CD4-positive, alpha-beta T cell treated with Interleukin-21 for 1 hour (primary cell): ENCODE measurements around the gene RPL3.

Experiments used
- DNase-seq: peaks from one replicate; pipeline ENCODE4 v3.0.0-alpha.2; 2020

RPL3 gene

DNA sequence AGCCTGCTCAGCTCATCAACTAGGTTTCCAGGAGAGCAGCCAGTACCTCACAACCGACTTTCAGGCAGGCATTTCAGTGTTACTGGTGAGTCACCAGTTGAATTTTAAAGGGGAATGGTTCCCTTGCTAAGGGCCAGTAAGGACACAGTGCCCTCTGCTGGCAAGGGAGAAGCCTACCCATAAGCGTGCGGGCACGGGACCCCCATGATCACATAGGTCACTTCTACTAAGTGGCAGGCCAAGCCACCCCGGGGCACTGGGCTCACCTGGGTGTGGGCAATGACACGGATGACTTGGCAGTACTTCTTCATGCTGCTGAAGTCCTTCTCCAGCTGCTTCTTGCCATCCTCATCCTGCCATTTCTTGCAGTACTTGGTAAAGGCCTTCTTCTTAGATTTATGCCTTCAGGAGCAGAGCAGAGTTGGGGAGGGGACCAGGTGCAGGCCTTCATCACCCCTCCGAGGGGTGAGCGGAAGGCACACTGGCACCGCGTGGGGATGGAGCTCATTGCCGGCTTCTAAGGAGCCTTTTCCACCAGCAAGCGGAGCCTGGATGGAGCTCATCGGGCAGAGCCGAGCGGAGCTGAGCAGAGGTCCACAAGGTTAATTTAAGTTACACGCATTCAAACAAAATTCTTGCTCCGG, 2.9 kb downstream of the RPL3 start:
- peak; percentile 85 for DNase-seq

DNA sequence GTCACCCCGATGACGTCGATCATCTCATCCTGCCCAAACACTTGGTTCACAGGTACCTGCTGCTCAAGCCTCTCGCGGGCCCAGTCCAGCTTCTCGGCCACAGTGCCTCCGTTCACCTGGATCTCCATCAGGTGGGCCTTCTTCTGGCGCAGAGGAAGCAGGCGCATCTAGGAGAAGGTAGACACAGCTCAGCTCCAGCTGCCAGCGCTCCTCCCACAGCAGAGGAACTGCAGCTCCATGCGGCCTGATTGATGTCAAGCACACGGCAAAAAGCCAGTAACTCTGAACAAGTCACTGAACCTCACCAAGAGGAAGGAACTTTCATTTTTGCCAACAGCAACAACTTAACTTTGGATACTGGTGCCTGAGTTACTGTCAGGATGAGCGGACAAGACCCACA, 4.0 kb downstream of the RPL3 start:
- no peak for DNase-seq

DNA sequence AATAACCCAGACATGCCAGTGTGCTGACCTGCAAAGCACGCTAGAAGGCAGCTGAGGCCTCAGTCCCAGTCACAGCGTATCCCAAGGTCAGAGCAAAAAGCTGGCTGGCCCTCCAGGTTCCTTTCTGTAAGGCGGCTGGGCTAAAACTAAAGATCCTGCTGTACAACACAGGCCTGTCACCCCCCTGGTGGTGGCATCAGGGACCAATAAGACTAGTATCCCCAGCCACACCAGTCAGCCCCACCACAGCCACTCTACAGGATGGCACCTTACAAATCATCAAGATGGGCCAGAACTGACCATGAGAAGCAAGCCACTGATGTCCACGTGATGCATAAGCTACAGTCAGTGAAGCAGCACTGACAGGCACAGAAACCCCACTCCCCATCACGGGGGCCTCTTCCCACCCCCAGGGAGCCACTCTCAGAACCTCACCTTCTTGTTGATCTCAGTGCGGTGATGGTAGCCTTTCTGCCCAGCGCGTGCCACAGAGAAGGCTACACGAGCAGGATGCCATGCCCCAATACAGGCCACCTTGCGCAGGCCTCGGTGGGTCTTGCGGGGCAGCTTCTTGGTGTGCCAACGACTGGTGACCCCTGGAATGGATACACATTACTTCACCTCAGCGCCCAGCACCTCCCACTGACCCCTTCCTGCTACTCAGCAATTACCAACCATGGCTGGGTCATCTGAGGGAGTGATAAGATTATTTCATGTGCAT, 5.0 kb downstream of the RPL3 start:
- DNase-seq: no peak

DNA sequence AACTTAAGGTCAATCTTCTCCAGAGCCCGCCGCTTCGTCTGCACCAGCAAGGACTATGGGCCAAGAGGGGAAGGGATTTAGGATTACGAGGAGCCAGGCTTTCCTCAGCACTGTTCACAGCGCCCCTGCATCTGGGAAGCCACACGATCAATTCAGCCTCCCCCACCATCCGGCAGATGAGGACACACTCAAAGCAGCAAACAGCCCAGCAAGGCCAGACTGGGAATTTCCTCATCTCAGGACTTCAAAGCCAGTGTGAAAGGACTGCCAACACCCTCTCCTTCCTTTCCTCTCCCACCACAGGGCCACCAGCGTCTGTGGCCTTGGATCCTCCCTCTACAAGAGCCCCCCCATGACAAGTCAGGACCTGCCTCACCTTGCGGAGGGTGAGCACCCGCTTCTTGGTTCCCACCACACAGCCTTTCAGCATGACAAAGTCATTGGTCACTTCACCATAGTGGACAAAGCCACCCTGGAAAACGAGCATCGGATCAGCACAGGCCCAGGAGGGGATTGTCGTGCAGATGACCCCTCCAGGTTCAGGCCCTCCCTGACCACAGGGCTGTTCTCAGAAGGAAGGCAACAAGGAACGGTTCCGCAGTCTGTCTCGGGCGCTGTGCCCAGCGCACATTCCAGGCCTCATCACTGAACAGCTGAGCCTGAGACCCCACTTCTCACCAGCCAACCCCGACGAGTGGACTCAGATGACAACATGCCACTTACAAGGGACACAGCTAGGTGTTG, 6.0 kb downstream of the RPL3 start:
- no peak for DNase-seq

DNA sequence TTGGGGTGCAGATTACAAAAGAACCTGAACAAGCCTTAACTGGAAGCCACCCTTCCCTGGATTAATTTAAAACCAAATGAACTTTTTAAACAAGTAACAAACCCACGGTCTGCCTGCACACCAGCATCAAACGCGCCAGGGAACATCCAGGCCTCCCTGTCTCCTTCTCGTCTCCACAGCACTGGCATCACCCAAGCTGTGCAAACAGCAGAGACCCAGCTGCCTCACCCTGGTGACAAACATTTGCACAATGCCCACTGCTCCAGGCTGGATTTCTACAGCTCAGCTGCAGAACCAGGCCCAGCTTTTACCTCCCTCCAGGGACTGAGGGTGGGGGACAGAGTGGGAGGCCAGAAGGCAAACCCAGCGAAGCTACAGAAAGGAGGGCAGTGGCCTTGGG, 7.0 kb downstream of the RPL3 start:
- DNase-seq: no peak

DNA sequence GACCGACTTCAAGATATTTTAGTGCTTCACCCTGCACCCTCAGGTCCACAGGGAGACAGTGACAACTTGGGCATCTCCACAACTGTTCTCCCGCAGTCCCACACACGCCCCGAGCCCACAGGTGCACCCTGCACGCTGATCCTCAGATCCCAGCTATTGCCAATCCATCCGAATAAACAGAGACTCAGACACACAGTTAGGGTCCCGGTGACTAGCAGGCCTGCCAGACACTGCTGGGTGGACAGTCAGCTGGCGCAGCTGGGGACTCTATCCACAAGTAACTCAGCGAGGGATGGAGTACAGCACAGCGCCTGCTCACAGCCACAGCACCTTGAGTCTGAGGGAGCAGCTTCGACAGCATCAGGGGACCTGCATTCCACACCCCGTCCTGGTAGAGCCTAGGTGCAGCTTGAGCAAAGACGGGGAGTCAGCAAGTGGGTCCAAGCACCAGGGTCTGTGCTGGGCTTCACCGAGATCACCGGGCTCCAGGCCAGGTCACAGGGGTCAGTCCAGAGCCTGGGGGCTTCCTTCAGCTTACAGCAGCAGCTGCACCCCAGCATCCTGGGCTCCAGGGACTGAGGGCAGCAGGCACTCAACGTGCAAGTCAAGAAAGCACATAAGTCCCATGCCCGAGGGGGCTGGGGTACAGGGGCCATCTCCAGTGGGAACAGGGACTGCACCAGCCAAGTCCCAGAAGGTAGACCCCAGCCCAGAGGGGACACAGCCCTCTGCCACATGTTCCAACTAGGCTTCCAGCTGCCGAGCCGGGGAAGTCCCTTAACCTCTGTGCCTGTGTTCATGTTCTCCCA, 7.6 kb downstream of the RPL3 start:
- no peak for DNase-seq

DNA sequence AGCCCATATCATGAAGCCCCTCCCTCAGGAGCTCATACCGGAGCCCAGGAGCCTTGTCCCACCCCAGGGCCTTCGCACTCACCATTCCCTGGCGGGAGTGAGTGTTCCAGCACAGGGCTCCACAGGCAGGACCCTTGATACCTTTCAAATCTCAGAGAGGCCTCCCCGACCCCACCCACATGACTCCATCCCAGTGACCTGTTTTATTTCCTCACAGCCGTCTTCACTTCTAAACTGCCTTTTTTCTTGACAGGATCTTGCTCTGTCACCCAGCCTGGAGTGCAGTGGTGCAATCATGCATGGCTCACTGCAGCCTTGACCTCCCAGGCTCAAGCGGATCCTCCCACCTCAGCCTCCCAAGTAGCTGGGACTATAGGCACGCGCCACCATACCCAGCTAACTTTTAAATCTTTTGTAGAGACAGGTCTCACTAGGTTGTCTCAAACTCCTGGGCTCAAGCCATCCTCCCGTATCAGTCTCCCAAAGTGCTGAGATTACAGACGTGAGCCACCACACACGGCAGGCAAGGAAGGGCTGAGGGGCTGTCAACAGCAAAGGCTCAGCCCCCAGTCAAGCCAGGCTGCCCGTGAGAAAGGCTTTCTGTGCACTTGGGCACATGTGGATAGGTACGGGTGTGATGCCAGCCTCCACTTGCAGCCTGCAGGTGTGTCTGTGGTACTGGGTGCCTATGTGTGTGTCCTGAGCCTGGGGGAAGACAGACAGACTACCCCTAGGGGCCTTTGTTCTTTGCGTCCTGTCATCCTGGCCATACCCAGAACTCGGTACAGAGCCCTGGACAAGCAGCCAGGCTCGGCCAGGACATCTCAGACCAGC, 9.3 kb downstream of the RPL3 start:
- DNase-seq: no peak

DNA sequence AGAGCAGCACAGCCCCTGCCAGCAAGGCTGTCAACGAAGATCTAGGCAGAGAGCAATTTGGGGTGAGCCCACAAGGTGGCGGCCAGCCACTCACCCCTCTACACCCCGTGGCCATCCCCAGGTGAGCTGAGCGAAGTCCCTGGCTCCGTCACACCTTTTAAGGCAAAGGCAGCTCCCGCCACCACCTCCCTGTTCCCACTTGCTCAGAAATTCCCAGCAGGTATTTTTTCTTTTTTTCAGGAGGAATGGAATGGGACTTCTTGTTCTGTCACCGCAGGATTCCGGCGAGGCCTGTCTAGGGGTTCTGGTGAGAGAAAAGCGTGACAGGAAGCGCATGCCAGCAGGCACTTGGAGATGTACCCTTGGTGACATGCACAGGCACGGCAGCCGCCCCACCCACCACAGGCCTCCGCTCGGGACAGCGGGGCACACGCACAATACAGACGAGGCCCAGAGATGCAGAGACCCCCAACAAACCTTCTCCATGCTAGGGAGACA, 10.0 kb downstream of the RPL3 start:
- DNase-seq: no peak

DNA sequence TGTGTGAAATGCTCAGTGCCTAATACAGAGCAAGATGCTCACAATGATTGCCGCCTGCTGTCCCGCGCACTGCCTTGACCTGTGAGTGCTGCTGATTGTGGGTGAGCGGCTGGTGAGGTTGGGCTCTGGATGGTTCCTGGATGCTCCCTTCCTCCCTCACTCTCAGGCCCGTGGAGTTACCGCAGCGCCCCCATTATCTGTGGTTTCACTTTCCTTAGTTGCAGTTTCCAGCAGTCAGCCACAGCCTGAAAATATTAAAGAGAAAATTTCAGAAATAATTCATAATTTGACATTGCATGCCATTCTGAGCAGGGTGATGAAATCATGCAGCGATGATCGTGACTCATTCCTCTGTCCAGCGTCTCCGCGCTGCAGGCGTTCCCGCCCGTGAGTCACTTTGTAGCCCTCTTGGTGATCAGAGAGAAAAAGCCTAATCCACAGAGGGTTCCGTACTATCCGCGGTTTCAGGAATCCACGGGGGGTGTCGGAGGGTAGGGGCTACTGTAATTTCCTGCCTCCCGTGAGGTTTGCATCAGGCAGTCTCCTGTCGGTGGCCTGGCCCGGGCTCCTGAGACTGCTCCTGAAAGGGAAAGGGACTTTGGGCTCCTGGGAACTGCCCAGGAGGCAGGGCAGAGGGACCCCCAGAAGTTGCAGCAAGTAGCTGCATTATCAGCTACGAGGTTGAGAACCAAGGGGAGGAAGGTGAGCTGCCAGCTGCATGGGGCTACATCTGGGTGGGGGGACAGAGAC, 10.6 kb downstream of the RPL3 start:
- no peak for DNase-seq

DNA sequence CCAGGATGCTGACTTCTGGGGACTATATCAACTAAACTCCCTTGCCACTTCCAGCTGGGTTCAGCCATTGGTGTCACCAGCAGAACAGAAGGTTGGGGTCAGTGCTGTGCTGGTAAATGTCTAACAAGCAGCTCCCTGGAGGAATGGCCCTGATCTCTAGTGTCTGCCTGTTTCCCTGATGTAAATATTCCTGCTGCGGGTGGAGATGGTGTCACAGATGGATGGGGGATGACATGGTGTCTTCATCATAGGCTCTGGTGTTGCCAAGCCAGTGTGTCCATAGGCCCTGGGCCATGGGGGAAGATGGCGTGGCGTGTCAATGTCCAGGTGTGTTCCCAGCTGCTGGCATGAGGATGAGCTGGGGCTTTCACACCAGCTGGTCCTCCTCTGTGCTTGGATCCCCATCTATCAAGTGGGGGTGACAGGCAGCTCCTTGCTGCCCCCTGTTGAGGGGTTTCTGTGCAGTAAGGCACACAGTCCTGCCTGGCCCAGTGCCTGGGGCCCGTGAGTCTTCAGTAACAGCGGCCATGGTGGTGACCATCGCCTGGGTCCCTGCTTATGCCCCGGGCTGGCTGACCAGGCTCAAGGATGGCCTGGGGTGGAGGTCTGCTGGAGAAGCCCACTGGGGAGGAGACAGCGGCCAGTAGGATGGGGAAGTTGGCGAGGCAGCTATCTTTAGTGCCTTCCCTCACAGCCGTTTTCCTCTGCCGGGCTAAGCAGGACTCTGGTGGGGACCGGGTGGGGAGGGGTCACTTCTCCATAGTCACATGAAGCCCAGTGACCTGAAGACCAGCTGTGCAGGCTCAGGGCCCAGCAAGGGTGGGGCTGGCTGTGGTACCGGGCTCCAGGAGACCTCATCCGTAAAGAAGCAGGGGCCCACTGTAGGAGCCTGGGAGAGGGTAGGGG, 12.7 kb downstream of the RPL3 start:
- DNase-seq: peak; percentile 62

DNA sequence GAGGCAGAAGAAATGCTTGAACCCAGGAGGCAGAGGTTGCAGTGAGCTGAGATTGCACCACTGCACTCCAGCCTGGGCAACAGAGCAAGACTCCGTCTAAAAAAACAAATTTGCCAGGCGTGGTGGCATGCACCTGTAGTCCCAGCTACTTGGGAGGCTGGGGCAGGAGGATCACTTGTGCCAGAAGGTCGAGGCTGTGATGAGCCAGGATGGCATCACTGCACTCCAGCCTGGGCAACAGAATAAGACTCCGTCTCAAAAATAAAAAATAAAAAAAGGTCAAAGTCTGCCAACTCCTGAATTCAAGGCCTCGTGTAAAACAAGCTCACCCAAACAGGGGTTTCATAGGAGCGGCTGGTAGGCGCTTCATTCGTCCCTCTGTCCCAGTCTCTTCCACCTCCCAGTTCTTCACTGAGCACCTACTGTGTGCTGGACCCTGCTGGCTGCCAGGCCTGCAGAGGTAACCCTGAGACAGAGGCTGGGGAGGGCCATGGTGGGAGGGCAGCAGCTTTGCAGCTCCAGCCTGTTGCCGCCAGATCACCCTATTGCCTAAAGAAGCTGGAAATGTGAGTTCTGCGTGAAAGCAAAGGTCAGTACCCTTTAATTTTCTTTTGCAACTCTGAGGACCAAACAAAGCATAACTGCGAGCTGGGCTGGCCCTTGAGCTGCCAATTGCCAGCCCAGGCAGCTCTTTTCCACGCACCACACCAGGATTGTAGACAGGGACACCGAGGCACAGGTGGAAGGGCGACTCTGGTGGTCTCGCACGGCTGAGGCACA, 15.3 kb downstream of the RPL3 start:
- no peak for DNase-seq

DNA sequence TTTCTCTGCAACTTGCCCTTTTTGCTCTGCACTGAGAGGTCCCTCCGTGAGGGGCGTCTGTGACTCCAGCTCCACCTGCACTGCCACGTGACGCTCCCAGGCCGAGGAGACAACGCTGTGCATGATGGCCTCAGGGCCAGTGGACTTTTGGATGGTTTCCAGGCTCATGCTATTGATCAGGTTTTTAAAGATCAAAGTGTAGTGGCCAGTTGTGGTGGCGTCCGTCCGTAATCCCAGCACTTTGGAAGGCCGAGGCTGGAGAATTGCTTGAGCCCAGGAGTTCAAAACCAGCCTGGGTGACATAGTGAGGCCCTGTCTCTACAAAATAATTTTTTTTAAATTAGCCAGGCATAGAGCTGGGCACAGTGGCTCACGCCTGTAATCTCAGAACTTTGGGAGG, 16.1 kb downstream of the RPL3 start:
- DNase-seq: no peak

DNA sequence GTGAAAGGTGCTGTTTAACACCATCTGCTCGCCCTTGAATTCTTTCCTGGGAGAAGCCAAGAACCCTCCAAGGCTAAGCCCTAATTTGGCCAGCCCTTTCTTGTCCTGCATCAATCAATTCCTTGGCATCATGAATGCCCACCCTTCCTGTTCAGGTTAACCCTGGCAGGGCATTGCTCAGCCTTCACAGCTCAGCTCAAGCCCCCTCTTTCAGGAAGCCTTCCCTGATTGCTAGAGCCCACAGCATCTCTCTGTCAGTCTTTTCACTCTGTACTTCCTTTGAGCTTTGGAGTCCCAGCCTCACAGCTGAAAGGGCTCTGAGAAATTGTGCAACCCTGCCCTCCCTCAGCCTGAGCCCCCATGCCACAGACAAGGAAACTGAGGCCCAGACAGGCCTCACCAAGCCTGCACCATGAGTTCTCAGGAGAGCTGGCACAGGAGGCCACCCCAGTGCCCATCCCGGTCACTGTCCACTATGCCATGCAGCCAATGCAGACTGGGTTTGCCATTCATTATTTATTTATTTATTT, 16.9 kb downstream of the RPL3 start:
- no peak for DNase-seq

DNA sequence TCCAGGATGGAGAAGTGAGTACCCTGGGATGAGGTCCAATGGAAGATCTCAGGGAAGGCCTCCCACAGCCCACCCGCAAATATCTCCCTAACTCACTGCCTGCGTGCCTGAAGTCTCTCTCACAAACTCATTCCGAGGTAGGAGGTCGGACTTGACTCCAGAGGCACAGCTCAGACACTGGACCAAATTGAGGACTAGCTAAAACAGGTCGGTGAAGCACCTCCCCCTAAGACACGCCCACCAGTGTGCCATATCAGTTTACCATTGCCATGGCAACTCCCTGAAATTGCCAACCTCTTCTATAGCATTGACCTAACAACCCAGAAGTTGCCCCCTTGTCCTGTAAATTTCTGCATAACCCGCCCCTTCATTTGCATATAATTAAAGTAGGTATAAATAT, 17.5 kb downstream of the RPL3 start:
- DNase-seq: no peak

DNA sequence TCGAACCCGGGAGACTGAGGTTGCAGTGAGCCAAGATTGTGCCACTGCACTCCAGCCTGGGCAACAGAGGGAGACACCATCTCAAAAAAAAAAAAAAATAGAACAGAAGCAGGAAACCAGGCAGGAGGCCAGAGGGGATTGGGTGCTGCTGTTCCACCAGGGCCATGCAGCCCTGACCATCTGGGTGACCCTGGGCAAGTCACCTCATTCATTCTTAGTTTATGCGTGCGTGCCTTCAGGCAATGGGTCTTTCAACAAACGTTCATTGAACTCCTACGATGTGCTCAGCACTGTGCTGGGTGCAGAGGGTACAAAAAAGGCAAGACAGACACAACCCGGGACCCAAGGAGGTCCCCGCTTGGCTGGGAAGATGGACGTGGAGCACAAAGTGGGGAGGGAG, 18.3 kb downstream of the RPL3 start:
- no peak for DNase-seq

DNA sequence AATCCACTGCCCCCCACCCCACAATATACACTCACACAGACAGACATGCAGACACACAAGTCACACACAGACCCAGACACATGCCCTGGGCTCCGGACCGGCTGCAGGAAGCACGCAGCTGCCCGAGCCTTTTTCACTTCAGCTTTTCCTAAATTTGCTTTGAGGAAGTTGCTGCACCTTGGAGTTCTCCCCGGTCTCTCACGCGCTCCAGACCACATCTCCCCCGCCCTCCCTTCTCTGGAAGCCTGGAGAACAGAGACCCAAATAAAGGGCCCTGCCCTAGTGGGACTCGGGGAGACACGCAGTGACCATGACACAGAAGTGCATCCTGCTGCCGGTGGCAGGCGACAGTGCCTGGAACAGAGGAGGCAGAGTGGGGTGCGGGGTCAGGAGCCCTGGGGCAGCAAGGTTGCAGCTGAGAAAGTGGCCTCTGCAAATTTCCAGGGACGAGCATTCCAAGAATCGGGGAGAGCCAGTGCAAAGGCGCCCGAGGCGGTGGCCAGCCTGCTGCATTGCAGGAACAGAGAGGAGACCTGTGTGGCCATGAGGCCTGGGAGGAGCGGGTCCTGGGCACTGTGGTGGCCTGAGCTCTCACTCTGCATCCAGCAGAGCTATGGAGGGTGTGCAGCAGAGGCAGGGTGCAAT, 19.1 kb downstream of the RPL3 start:
- no peak for DNase-seq

DNA sequence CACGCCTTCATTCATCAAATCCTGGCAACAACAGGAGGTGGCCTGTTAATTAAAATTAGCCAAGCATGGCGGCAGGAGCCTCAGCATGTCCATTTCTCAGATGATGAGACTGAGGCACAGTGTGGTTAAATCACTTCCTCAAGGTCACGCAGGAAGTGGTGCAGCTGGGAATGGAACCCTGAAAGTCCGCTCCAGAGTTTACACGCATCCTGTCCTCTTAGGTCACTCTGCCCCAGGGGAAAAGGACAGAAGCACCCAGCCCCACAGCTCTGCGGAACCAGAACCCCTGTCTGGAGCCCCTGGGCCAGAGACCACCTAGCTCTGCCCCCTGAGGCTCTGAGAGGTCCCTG, 19.6 kb downstream of the RPL3 start:
- no peak for DNase-seq

DNA sequence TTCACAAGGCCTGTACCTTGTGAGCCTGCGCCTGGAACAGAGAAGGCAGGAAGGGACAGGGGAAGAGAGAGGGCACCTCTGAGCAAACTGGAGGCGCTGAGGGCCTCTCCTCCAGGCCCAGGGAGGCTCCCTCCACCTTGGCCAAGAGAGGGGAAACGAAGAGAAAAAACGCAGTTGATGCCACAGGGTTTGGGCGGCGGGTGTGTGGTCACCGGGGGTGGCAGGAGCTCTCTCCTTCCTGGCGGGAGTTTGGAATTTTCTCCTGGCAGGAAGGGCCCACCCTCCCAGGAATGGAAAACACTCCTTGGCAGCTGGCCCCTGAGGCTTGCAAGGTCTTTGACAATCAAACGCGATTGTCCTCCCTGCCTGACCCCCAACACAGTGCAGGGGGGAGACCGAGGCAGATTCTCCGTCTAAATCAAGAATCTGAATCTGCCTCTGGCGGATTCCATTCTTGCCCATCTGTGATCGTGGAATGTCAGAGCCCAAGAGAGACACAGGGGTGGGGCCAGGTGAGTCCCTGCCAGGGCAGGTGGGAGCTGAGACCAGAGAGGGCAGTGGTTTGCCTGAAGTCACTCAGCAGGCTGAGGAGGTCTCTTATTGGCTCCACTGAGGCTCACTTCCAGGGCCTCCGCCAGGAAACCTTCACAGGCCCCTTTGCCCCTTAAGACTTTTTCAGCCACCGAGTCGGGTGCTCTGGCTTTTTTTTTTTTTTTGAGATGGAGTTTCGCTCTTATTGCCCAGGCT, 21.0 kb downstream of the RPL3 start:
- DNase-seq: no peak
